Endometrial microvascular endothelial cells (primary cell): ENCODE measurements around the gene AVP. TPM values are rescaled to one million over a fixed set of nuclear protein-coding genes. Genes with fewer than 3 reads are reported as not detected.

Source experiments
- in situ Hi-C: cut with HindIII; loops from 2 replicates; pipeline ENCODE4 v1.10.0; 2017; ENCODE audit warnings: low sequenced_read_pairs, low pct_unique_long_range_greater_than_20kb; ENCODE audit errors: inconsistent ontology term
- total RNA-seq: library from RNA; depleted of rRNA; stranded (reverse); fragments of >200 nt; gene quantifications from one replicate; pipeline ENCODE4 v1.2.3, GENCODE V29; 2015; ENCODE audit errors: inconsistent ontology term

AVP gene
- total RNA-seq, 1 donor from 2014 or later, result not detected

DNA sequence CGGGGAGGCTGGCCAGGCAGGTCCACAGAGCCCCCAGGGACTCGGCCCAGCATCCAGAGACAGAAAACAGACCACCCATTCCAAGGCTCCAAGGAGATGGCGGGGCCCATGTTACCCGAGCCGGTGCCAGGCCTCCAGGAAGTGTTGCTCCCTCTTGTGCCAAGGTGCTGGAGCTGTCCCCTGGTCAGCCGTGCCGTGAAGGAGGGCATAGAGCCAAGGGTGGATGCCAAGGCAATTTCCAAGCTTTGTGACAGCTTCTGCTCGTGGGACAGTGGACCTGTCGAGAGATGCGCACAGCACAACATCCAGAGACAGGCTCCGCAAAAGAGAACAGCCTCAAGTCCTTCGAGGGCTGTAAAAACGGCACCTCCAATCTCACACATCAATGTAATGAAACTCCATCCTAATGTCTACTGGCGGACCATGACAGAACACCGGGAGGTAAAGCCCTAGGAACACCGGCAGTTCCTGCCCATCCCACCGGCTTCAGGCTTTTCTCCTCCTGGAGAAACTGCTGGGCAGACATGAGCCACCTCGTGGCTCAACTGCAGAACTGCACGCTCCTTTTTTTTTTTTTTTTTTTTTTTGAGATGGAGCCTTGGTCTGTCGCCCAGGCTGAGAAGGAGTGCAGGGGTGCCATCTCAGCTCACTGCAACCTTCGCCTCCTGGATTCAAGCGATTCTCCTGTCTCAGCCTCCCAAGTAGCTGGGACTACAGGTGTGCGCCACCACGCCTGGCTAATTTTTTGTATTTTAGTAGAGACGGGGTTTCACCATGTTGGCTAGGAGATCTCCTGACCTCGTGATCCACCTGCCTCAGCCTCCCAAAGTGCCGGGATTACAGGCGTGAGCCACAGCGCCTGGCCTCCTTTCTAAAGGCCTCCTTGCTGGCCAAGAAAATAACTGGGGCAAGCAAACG, 30.9 kb upstream of the AVP start:
- in situ Hi-C loops, result no loop called here

DNA sequence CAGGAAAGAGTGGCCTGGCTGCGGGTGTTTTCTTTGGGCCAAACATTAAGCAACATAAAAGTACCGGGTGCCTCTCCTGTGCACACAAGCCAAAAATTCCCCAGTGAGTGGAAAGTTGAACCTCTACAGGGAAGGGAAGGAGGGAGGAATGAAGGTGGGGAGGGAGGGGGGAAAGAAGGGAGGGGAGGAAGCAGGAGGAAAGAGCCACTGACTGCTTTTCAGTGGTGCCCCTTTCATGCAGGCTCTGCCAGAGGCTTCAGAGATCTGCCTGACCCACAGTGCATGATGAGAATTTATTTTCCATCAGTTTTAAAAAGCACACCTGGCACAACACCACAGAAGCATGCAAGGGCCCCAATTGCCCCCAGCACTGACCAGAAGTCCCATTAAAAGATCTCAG, 27.5 kb upstream of the AVP start:
- in situ Hi-C loops, result no loop called here

DNA sequence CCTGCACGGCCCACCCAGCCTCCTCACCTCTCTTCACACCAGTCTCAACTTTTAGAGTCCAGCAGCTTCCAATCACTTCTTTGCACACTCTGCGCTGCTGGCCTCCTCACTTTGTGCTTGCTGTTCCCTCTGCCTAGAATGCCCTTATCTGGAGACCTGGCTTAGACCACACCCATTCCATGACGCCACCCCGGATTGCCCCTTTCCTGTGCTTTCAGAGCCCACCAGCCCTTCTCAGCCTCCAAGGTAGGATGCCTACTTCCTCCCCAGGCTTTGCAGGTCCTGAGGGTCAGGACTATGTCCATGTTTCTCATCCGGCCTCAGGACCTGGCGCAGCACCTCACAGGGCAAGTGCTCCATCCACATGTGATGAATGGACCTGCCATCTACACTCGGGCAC, 27.0 kb upstream of the AVP start:
- in situ Hi-C loops, result no loop called here

DNA sequence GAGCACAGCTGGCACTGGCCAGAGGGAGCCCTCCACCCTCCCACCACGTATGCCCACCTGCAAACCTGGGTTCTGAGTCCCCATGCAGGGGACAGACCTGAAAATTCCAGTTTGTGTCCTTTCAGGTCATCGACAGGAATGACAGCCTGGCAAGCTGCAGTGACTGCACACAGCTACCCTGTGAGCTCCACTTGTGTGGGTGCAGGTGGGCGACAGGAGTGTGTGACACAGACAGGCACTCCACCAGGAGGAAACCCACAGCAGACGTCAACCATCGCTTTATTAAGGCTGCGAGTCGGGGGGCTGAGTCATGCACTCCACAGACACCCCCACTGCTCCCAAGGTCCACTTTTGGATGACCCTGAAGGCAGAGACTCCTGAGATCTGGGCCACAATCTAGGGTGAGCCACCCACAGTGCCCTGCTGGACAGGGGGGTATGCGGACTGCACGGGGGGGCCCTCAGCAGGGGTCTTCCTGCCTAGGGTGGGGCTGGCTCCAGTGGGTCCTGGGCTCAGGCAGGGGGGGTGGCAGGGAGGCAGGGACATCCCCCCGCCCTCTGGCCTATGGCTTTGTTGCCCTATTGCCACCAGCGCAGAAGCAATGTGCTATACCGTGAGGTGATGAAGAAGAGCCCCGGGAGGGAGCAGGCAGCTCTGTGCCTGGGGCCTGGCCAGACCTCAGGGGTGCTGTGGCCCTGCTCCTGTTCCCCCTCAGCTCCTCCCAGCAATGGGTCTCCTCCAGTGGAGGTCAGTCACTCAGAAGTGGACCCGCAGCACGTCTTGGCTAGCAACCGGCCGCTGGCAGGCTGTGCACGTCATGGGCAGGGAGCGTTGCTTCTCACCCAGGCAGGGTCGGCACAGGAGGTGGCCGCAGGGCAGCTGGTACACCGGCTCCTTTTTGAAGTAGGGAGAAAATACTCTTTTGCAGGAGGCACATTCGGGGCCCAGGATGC, 25.1 kb upstream of the AVP start:
- in situ Hi-C loops, result no loop called here

DNA sequence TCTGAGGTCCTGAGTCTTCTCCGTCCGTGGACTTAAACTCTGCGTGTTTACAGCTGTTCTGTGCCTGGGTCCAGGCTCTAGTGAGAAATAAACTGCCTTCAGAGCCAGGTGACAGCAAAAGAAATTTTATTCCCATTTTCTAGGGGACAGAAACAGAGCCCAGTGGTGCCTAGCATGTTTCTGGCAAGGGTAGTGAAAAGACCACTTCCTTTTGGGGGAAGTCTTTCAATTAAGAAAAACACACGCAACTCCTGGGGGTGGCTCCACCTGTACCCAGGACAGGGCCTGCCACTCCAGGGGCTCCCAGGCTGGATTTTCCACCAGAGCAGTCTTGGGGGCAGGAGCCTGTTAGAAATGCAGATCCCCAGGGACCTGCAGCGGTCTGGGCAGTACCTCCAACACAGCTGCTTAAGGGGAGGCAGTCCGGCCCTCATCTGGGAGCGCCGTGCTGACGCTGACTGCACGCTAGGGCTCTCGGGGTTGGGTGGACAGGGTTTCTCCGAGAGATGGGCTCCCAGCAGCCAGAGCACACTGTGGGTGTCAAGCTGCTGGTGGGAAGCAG, 23.0 kb upstream of the AVP start:
- in situ Hi-C loops, result no loop called here

DNA sequence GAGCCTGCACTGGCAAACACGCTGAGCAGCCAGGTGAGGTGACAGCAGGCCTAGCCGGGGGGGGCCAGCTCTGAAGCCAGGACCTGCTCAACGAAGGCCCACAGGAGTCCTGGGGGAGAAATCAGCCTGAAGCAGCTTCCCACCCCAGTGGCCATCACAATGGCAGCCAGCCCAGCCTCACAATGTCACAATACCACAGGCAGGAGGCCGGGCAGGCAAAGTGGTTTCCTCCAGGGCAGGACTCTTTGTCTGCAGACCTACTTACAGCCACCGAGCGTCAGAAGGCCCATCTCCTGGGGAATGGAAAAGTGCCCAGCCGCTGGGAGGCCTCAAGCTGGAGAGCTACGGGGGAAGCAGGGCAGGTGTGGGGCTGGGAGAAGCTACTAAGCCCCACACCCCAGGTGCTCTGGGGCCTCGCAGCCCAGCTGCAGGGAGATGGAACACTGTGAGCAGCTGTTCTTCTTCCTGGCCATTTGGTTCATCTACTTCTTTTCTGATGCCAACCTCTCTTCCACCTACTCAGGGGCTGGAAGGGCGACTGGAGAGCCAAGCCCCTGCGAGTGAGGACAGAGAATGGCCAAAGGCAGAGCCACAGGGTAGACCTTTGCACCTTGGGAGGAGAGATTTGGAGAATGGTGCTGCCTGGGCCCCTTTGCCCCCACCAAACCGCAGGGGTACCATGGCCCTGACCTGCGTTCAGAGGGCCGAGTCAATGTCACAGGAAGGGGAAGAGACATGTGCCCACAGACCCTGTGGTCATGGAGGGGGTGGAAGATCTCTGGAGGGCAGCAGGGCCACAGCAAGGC, 22.3 kb upstream of the AVP start:
- in situ Hi-C loops, result no loop called here

DNA sequence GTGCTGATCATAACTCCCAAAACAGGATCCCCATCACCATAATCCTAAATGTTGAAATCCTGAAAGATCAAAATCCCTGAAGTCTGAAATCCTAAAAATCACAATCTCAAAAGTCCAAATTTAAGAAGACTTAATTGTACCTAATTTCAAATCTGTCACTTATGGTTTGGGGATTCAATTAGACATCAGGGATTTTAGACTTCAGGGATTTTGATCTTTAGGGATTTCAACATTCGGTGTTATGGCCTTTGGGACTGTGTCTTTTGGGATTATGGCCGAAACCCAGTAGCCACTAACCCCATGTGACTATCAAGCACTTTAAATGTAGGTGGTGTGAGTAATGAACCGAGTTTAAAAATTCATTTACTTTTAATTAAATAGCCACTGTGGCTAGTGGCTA, 21.7 kb upstream of the AVP start:
- in situ Hi-C loops, result no loop called here

DNA sequence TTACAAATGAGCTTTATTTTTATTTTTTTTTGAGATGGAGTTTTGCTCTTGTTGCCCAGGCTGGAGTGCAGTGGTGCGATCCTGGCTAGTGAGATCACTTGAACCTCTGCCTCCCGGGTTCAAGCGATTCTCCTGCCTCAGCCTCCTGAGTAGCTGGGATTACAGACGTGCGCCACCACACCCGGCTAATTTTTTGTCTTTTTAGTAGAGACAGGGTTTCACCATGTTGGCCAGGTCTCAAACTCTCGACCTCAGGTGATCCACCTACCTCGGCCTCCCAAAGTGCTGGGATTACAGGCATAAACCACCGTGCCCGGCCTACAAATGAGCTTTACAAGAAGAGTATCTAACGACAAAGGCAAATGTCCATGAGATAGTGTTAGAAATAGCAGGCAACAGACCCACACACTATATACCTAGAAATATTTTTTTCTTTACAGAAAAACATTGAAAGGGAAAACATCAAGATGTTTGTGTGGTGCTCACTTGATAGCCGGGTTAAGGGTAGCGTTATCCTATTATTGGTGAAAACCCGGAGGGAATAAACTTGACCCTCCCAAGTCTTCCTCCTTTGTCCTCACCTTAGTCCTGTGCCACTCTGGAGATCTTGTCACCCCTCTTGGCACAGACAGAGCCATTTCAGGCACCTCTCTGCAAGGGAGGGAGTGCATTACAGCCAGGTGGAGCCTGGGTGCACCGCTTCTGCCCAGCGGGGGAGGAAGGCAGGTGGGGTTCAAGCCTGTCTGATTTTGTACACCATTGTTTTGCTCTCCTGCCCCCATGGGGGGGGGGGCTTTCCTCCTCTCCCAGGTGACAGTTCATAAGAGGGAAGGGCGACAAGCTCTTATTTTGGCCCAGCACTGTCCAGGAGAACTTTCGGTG, 21.0 kb upstream of the AVP start:
- in situ Hi-C loops, result no loop called here

DNA sequence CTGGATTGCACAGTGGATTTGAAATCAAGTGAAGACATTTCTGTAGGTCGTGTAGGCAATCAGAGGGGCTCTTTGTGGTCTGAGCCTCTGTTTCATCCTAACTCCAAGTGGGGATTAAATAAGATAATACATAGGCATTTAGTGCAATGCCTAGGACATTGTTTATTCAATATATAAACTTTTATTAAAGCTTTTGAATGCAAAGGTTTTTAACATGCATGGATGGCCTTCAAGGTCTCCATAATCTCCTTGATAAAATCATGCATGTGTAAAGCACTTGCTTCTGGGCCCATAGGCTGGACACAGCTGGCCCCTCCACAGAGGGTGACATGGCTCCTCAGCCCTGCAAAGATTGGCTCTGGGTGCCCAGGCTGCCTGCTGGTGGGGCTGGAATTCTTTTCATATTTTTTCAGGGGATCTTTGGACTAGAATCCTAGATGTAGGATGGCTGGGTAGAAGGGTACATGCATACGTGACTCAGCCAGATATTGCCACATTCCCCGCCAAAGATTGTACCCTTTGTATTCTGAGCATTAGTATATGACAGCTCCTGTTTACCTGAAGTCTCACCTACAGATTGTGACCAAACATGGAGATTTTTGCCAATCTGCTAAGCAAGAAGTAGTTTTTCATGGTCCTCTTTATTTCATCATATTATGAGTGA, 19.0 kb upstream of the AVP start:
- in situ Hi-C loops, result no loop called here

DNA sequence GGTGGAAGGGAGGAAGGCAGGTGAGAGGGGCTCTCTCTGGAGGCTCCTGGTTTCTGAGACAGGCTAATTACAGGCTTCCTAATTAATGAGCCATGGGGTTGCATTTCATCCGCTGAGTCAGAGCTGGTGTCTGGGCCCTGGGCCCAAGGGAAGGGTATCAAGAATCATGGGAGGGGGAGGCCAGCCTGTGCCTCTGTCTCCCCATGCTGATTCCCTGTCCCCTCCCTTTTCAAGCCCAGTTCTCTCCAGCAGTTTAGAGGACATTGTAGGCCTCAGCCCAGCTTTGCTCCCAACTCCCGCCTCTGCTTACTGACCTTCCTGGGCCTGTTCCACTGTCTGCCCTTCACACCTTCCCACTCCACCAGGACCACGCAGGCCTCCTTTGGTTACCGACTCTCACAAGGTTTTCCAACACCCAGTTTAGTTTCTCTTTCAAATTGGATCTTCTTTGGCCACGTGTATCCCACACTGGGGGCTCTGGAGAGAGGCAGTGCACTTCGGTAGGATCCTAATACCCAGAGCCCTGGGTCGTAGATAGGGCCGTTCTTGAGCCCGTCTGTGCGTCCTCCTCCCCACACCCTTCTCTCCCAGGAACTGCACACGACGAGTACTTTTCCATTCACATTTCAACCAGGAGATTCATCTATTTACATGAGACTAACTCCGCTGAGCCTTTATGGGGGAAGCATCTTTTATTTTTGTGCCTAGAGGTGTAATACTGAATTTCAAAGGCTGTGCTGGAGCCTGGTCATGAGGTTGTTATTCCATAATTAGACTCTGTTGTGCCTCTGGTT, 18.2 kb upstream of the AVP start:
- in situ Hi-C loops, result no loop called here

DNA sequence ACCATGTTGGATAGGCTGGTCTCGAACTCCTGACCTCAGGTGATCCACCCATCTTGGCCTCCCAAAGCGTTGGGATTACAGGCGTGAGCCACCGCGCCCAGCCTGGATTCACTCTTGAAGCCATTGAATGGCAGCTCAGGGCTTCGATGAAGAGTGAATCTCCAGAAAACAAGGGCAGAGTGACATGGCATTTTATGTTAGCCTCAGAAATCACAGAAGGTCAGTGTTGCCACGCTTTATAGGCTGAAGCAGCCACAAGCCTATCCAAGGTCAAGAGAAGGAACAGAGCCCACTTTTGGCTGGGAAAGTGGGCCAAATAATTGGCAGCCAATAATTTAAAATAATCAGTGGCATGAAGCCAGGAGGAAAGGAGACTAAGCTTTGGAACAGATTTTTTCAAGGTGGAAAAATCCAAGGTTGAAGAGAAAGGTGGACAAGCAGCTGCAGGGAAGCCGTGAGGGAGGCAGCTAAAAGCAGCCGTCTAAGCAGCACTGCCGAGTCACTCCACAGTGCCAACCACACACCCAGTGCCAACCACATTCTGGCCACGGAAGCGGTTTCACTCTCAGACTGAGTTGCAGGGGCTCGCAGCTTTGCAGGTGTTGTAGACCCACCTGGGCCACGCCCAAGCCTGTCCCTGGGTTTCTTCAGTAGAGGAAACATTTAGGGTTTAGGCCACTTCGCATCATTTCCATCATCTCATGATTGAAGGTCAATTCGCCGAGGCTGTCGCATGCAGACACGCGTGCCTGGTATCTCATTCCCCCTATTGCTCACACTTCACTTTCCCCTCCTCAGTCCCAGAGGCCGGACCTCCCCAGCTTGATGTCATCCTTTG, 17.4 kb upstream of the AVP start:
- in situ Hi-C loops, result no loop called here

DNA sequence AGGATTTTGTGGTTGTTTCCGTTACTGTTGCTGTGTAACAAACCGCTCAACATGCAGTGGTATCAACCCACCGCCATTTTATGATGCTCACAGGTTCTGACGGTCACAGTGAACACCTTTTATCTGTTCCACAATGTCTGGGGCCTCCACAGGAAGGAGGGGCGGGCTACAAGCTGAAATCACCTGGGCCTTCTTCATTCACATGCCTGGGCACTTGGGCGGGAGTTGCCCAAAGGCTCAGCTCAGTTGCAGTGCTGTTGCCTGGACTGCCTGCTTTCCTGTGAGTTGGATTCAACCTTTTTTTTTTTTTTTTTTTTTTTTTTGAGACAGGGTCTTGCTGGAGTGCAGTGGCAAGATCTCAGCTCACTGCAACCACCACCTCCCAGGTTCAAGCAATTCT, 16.7 kb upstream of the AVP start:
- in situ Hi-C loops, result no loop called here

DNA sequence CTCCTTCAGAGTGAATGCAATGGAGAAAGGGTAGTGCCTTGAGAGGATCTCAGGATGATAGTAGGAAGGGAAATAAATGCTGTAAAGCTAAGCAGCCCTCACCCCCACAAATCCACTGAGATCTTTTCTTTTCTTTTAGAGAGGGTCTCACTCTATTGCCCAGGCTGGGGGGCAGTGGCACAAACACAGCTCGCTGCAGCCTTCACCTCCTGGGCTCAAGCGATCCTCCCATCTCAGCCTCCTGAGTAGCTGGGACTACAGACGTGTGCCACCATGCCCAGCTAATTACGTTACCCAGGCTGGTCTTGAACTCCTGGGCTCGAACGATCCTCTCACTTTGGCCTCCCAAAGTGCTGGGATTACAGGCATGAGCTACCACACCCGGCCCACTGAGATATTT, 16.0 kb upstream of the AVP start:
- in situ Hi-C loops, result no loop called here

DNA sequence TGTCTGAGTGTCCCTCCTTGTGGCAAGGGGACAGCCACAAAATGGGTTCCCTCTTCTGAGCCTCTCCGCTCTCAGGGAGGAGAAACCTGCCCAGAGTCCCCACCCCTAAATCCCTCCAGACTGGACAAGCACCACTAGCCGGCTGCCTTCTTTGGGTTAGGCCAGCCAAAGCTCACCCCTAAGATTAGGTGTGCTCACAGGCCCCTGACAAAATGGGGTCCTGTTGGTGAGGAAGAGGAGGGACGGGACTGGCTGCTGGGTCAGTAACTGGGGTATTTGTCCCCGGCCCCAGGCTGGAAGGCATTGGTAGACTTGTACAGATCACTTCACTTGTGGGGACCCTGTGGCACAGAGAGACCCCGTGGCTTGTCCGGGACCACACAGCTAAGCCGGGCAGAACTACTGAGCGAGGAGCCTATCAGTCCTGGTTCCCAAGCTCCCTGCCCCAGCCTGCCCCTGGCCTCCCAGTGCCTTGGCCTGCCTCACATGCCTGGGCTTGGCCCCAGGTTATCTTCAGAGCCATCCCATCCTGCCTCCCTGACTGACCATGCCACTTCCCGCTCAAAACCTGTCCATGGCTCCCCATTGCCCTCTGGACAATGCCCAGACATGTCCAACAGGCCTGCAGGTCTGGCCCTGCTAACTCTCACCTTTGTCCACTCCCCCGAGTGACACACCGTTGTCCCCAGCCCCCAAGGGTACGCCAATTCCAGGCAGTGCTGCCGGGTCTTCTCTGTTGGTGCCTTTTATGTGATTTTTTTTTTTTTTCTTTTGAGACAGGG, 10.5 kb upstream of the AVP start:
- in situ Hi-C loops, result no loop called here

DNA sequence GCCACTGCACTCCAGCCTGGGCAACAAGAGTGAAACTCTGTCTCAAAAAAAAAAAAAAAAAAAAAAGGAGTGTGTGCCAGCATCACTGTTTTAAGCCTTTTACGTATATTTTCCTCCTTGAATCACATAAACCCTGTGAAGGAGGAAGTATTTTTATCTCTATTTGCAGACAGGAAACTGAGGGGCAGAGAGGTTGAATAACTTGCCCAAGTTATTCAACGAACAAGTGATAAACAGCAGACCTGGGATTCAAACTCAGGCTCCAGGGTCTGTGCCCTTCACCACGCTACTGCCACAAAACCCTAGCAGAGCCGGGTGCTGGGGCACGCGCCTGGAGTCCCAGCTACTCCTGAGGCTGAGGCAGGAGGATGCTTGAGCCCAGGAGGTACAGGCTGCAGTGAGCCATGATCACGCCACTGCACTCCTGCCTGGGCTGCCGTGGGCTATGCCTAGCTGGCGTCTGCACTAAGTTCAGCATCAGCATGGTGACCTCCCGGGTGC, 9.4 kb upstream of the AVP start:
- in situ Hi-C loops, result no loop called here
